HCT116 (cell line): ENCODE results near the gene CEP72. TPM values are rescaled to one million over a fixed set of nuclear protein-coding genes. Genes with fewer than 3 reads are reported as not detected.

Experiments
- ATAC-seq: fragments of 200-7000 bp; cut with Tn5 transposase; 2 replicates; pipeline ENCODE4 v1.9.1; 2020; ENCODE audit warnings: mild to moderate bottlenecking, moderate library complexity
- BruUV-seq: library from RNA; stranded (reverse); fragments of 400-500 nt; replicated peaks from 2 replicates; lab custom pipeline; 2021; lab: Mats Ljungman, UMichigan
- CTCF ChIA-PET: fragments of 300-600 bp; sonication (Branson Sonifier 250); formaldehyde crosslinking; loops from one replicate; lab custom pipeline; 2021; ENCODE audit warnings: antibody characterized with exemption; lab: Charles Lee
- POLR2A ChIA-PET: fragments of 300-600, 350-600 bp; sonication (Branson Sonifier 250); formaldehyde crosslinking; loops from one replicate; lab custom pipeline; 2021; ENCODE audit warnings: antibody characterized with exemption; lab: Charles Lee
- RAD21 ChIA-PET, 2 experiments: fragments of 300-600 bp; sonication (Branson Sonifier 250); formaldehyde crosslinking; loops; one replicate each; lab custom pipeline; 2023; ENCODE audit warnings: low total read pairs in 2 of 2; ENCODE audit not compliant: uncharacterized antibody in 2 of 2, unreplicated experiment in 2 of 2, low non-redundant PET in 1 of 2; lab: Charles Lee
- DNase-seq: peaks from one replicate; pipeline ENCODE4 v3.0.0-alpha.2; 2010; ENCODE audit warnings: low read depth, low spot score
- H2AFZ ChIP-seq: fragments of 200-600 bp; shearing (Covaris generic), sonication (generic); 2 replicates; pipeline ENCODE4 v1.6.1; 2017; ENCODE audit warnings: low read depth, mixed run types, mixed read lengths, antibody characterized with exemption, low read length; ENCODE audit not compliant: poor library complexity, severe bottlenecking
- H3K27ac ChIP-seq: 2 replicates; pipeline ENCODE4 v1.5.1; 2012; ENCODE audit warnings: low read depth, low read length
- H3K27me3 ChIP-seq: fragments of 200-600 bp; sonication (generic); 2 replicates; pipeline ENCODE4 v1.6.1; 2016; ENCODE audit warnings: mixed run types, low read length, mixed read lengths; ENCODE audit not compliant: insufficient read depth
- H3K36me3 ChIP-seq, 2 experiments: fragments of 200-500 bp in 1 of 2; fragments of 200-600 bp in 1 of 2; sonication (Bioruptor generic) in 1 of 2; sonication (generic) in 1 of 2; 2 replicates each; pipeline versions ENCODE4 v1.5.1 to v1.6.1; 2014 to 2016; ENCODE audit warnings: low read length in 2 of 2, inconsistent platforms in 1 of 2, mixed read lengths in 1 of 2, mixed run types in 1 of 2; ENCODE audit not compliant: insufficient read depth in 2 of 2, control insufficient read depth in 1 of 2
- H3K4me1 ChIP-seq, 2 experiments: fragments of 200-600 bp in 1 of 2; sonication (generic) in 1 of 2; 2 replicates each; pipeline versions ENCODE4 v1.5.1 to v1.6.1; 2012 to 2017; ENCODE audit warnings: low read length in 2 of 2, inconsistent platforms in 1 of 2, mild to moderate bottlenecking in 1 of 2, mixed read lengths in 1 of 2, mixed run types in 1 of 2, moderate library complexity in 1 of 2; ENCODE audit not compliant: insufficient read depth in 2 of 2, control insufficient read depth in 1 of 2
- H3K4me2 ChIP-seq: fragments of 200-600 bp; sonication (generic); 2 replicates; pipeline ENCODE4 v1.6.1; 2017; ENCODE audit warnings: mixed run types, low read length, mixed read lengths
- H3K4me3 ChIP-seq, 2 experiments: fragments of 200-600 bp in 1 of 2; sonication (generic) in 1 of 2; replicated peaks in 1 of 2; 2 replicates each; pipeline ENCODE4 v1.5.1; 2011 to 2016; ENCODE audit warnings: low read length in 2 of 2, control low read depth in 1 of 2, low read depth in 1 of 2, mild to moderate bottlenecking in 1 of 2, mixed read lengths in 1 of 2, mixed run types in 1 of 2
- H3K79me2 ChIP-seq: fragments of 200-600 bp; sonication (generic); 2 replicates; pipeline ENCODE4 v1.6.1; 2017; ENCODE audit warnings: mild to moderate bottlenecking, mixed run types, low read length, moderate library complexity, mixed read lengths; ENCODE audit not compliant: insufficient read depth
- H3K9ac ChIP-seq: fragments of 200-600 bp; sonication (generic); 2 replicates; pipeline ENCODE4 v1.6.1; 2016; ENCODE audit warnings: low read length, mixed read lengths
- H3K9me2 ChIP-seq: fragments of 200-600 bp; sonication (generic), shearing (Covaris generic); 2 replicates; pipeline ENCODE4 v1.6.1; 2017; ENCODE audit warnings: mixed run types, mild to moderate bottlenecking, moderate library complexity; ENCODE audit not compliant: insufficient read depth
- H3K9me3 ChIP-seq, 2 experiments: fragments of 200-500 bp in 1 of 2; fragments of 200-600 bp in 1 of 2; sonication (Bioruptor generic) in 1 of 2; sonication (generic) in 1 of 2; 2 replicates each; pipeline ENCODE4 v1.6.1; 2014 to 2017; ENCODE audit warnings: low read length in 2 of 2, mixed read lengths in 2 of 2, inconsistent platforms in 1 of 2, low read depth in 1 of 2, mild to moderate bottlenecking in 1 of 2, mixed run types in 1 of 2, moderate library complexity in 1 of 2; ENCODE audit not compliant: control insufficient read depth in 1 of 2, insufficient read depth in 1 of 2
- H4K20me1 ChIP-seq: fragments of 200-600 bp; sonication (generic), shearing (Covaris generic); 2 replicates; pipeline ENCODE4 v1.6.1; 2017; ENCODE audit warnings: mixed run types, mild to moderate bottlenecking, moderate library complexity; ENCODE audit not compliant: insufficient read depth
- ATF3 ChIP-seq: IDR thresholded peaks from 2 replicates; pipeline ENCODE4 v1.6.1; 2012
- CTCF ChIP-seq, 3 experiments: fragments of 200-600 bp in 1 of 3; sonication (generic) in 1 of 3; IDR thresholded peaks in 2 of 3; conservative IDR thresholded peaks in 1 of 3; 2 replicates each; pipeline ENCODE4 v1.5.1; 2012 to 2017; ENCODE audit warnings: low read depth in 2 of 3, low read length in 2 of 3, antibody characterized with exemption in 1 of 3, borderline replicate concordance in 1 of 3, control low read depth in 1 of 3, mild to moderate bottlenecking in 1 of 3, mixed read lengths in 1 of 3, mixed run types in 1 of 3, moderate library complexity in 1 of 3; ENCODE audit not compliant: insufficient read depth in 1 of 3
- ELF1 ChIP-seq: IDR thresholded peaks from 2 replicates; pipeline ENCODE4 v1.6.1; 2012; ENCODE audit warnings: low read depth, borderline replicate concordance
- MAX ChIP-seq: IDR thresholded peaks from 2 replicates; pipeline ENCODE4 v1.6.1; 2012
- POLR2AphosphoS5 ChIP-seq: IDR thresholded peaks from 2 replicates; pipeline ENCODE4 v1.6.1; 2011; ENCODE audit warnings: mild to moderate bottlenecking, low read depth, low read length, moderate library complexity
- SRF ChIP-seq: IDR thresholded peaks from 2 replicates; pipeline ENCODE4 v1.6.1; 2012; ENCODE audit warnings: low read depth
- intact Hi-C: fragments of 100-400 bp; cut with micrococcal nuclease; formaldehyde crosslinking; loops from 2 replicates; pipeline ENCODE4 v1.10.0; 2022
- total RNA-seq: library from RNA; stranded (reverse); gene quantifications from one replicate; pipeline ENCODE4 v1.2.1, GENCODE V29; 2021; ENCODE audit not compliant: unreplicated experiment

CEP72 gene
- total RNA-seq, 1 experiment from 2014 or later: 25.6 TPM

GRCh38 chr5:573976-574375, 38.2 kb upstream of the CEP72 start:
- Histone ChIP-seq H3K9me3 (peaks cover 4 to 12% of the 10 kb centered on the region in 2 experiments; a peak in 2 of 4 replicates), H3K27ac (no peak overlapping the region), H3K36me3 (no peaks in the 10 kb centered on the region), H3K4me3 (no peak overlapping the region), H3K4me2 (no peak overlapping the region), H3K4me1 (no peaks in the 10 kb centered on the region), H3K9ac (no peak overlapping the region), H4K20me1 (no peaks in the 10 kb centered on the region), H3K79me2 (no peaks in the 10 kb centered on the region), H3K9me2 (no peaks in the 10 kb centered on the region), H2AFZ (no peak overlapping the region), H3K27me3 (peaks cover 10% of the 10 kb centered on the region; the same call in 1 of the 2 replicates)
- BruUV-seq: no TSS peak
- no peak for DNase-seq
- ChIA-PET POLR2A (no interaction called here), RAD21 (no interaction called here), CTCF (no interaction called here)
- intact Hi-C loops: no loop called here
- TF ChIP-seq ELF1 (no peak), SRF (no peak), CTCF (IDR thresholded peaks at IDR 0.05 in 2 of 3, conservative IDR thresholded peaks at IDR 0.05 in 1 of 3; ENCODE audit: borderline replicate concordance in 1 of 3, insufficient read depth in 1 of 3, low read depth in 2 of 3, low read length in 2 of 3) (no peak), ATF3 (no peak), POLR2AphosphoS5 (no peak), MAX (no peak)
- ATAC-seq: no peak

- ATAC-seq: no peak
- TF ChIP-seq POLR2AphosphoS5 (no peak), SRF (no peak)
- TF ChIP-seq, all 23 proteins: peak for 0
- no peak for DNase-seq
- intact Hi-C loops: no loop called here
- H3K9ac ChIP-seq: no peak overlapping the region
- H3K27ac ChIP-seq: no peak overlapping the region
- H2AFZ ChIP-seq: no peak overlapping the region
- H3K4me1 ChIP-seq: no peaks in the 10 kb centered on the region
- no peaks in the 10 kb centered on the region for H3K79me2 ChIP-seq
- POLR2A ChIA-PET: no interaction called here
- RAD21 ChIA-PET: no interaction called here
- CTCF ChIA-PET: no interaction called here
- no peaks in the 10 kb centered on the region for H3K9me2 ChIP-seq
- H3K4me3 ChIP-seq: no peak overlapping the region
- H3K27me3 ChIP-seq: peaks cover 15% of the 10 kb centered on the region; the same call in 1 of the 2 replicates
- no TSS peak for BruUV-seq
- no peaks in the 10 kb centered on the region for H3K36me3 ChIP-seq
- H3K9me3 ChIP-seq: peaks cover 4 to 12% of the 10 kb centered on the region in 2 experiments; a peak in 2 of 4 replicates
- H4K20me1 ChIP-seq: no peaks in the 10 kb centered on the region
- no peak overlapping the region for H3K4me2 ChIP-seq
Measured at GRCh38 chr5:574906-575305, 37.2 kb upstream of the CEP72 start.
